Measurements from ENCODE around the gene GPC5. TPM values are rescaled to one million over a fixed set of nuclear protein-coding genes. Genes with fewer than 3 reads are reported as not detected.

The GPC5 gene
- total RNA-seq, 1 donor from 2014 or later = 2.5 TPM

- no peak for DNase-seq (ENCODE audit: low spot score in 2 of 2, unreplicated experiment in 2 of 2)
- peaks cover 8% of the 10 kb centered on the region for H3K36me3 Mint-ChIP-seq
- H3K27me3 Mint-ChIP-seq (ENCODE audit: low read depth) = no peaks in the 10 kb centered on the region
- H3K4me1 Mint-ChIP-seq = peaks cover 6% of the 10 kb centered on the region
- no peak overlapping the region for H3K27ac Mint-ChIP-seq
- H3K4me3 Mint-ChIP-seq = no peak overlapping the region
- TF ChIP-seq CTCF (IDR thresholded peaks at IDR 0.05; ENCODE audit: unreplicated experiment) = no peak
- peaks cover 41% of the 10 kb centered on the region for H3K9me3 Mint-ChIP-seq
Observed at GRCh38 chr13:91825516-91825915, 427.1 kb downstream of the GPC5 start.

GRCh38 chr13:91836553-91836952, 438.1 kb downstream of the GPC5 start:
- H3K9me3 Mint-ChIP-seq = peaks cover 32% of the 10 kb centered on the region
- no peaks in the 10 kb centered on the region for H3K36me3 Mint-ChIP-seq
- no peaks in the 10 kb centered on the region for H3K4me1 Mint-ChIP-seq
- H3K27me3 Mint-ChIP-seq (ENCODE audit: low read depth) = no peaks in the 10 kb centered on the region
- no peak for DNase-seq (ENCODE audit: low spot score in 2 of 2, unreplicated experiment in 2 of 2)
- TF ChIP-seq CTCF (IDR thresholded peaks at IDR 0.05; ENCODE audit: unreplicated experiment) = no peak
- no peak overlapping the region for H3K27ac Mint-ChIP-seq
- H3K4me3 Mint-ChIP-seq = no peak overlapping the region

GRCh38 chr13:91845612-91846011, 447.2 kb downstream of the GPC5 start:
- TF ChIP-seq CTCF (IDR thresholded peaks at IDR 0.05; ENCODE audit: unreplicated experiment) = no peak
- no peak overlapping the region for H3K27ac Mint-ChIP-seq
- H3K27me3 Mint-ChIP-seq (ENCODE audit: low read depth) = peaks cover 21% of the 10 kb centered on the region
- H3K4me1 Mint-ChIP-seq = no peaks in the 10 kb centered on the region
- peaks cover 4% of the 10 kb centered on the region for H3K9me3 Mint-ChIP-seq
- DNase-seq (ENCODE audit: low spot score in 2 of 2, unreplicated experiment in 2 of 2) = no peak
- H3K36me3 Mint-ChIP-seq = no peaks in the 10 kb centered on the region
- no peak overlapping the region for H3K4me3 Mint-ChIP-seq

- Mint-ChIP-seq H3K36me3 (no peaks in the 10 kb centered on the region), H3K27me3 (ENCODE audit: low read depth) (peaks cover 14% of the 10 kb centered on the region), H3K9me3 (no peaks in the 10 kb centered on the region), H3K4me3 (no peak overlapping the region), H3K27ac (no peak overlapping the region), H3K4me1 (no peaks in the 10 kb centered on the region)
- DNase-seq (ENCODE audit: low spot score in 2 of 2, unreplicated experiment in 2 of 2) = no peak
- no peak for TF ChIP-seq CTCF (IDR thresholded peaks at IDR 0.05; ENCODE audit: unreplicated experiment)
Observed at GRCh38 chr13:91863699-91864098, 465.3 kb downstream of the GPC5 start.

- H3K27me3 Mint-ChIP-seq (ENCODE audit: low read depth) = peaks cover 8% of the 10 kb centered on the region
- TF ChIP-seq CTCF (IDR thresholded peaks at IDR 0.05; ENCODE audit: unreplicated experiment) = no peak
- H3K4me1 Mint-ChIP-seq = no peaks in the 10 kb centered on the region
- no peak for DNase-seq (ENCODE audit: low spot score in 2 of 2, unreplicated experiment in 2 of 2)
- no peak overlapping the region for H3K27ac Mint-ChIP-seq
- no peaks in the 10 kb centered on the region for H3K36me3 Mint-ChIP-seq
- H3K9me3 Mint-ChIP-seq = no peaks in the 10 kb centered on the region
- H3K4me3 Mint-ChIP-seq = no peak overlapping the region
Observed at GRCh38 chr13:91868351-91868750, 469.9 kb downstream of the GPC5 start.

- Mint-ChIP-seq H3K27ac (no peak overlapping the region), H3K27me3 (ENCODE audit: low read depth) (no peaks in the 10 kb centered on the region), H3K9me3 (peaks cover 3% of the 10 kb centered on the region), H3K4me1 (peaks cover 4% of the 10 kb centered on the region), H3K36me3 (no peaks in the 10 kb centered on the region), H3K4me3 (no peak overlapping the region)
- no peak for DNase-seq (ENCODE audit: low spot score in 2 of 2, unreplicated experiment in 2 of 2)
- no peak for TF ChIP-seq CTCF (IDR thresholded peaks at IDR 0.05; ENCODE audit: unreplicated experiment)
Observed at GRCh38 chr13:91878491-91878890, 480.1 kb downstream of the GPC5 start.
